ENCODE measurements around the gene OR2L3.

DNA sequence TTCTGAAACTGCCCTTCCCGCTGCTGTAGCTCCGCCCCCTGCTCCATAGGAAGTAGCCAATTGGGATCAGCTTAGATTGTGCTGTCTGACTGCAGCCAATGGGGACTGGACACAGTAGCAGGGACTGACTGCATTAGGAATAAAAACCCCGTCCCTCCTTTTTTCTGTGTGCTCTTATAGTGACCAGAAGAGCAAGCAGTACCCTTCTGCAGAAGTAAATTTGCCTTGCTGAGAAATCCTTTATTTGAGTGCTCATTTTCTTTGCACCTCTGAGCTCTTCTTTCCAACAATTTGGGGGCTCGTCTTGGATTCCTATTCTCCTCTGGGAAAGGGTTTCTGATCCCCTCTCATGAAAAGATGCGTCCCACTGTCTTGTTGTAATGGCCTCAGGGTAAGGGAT is 64.5 kb downstream of the OR2L3 start:
- TF ChIP-seq, protein P1, sequence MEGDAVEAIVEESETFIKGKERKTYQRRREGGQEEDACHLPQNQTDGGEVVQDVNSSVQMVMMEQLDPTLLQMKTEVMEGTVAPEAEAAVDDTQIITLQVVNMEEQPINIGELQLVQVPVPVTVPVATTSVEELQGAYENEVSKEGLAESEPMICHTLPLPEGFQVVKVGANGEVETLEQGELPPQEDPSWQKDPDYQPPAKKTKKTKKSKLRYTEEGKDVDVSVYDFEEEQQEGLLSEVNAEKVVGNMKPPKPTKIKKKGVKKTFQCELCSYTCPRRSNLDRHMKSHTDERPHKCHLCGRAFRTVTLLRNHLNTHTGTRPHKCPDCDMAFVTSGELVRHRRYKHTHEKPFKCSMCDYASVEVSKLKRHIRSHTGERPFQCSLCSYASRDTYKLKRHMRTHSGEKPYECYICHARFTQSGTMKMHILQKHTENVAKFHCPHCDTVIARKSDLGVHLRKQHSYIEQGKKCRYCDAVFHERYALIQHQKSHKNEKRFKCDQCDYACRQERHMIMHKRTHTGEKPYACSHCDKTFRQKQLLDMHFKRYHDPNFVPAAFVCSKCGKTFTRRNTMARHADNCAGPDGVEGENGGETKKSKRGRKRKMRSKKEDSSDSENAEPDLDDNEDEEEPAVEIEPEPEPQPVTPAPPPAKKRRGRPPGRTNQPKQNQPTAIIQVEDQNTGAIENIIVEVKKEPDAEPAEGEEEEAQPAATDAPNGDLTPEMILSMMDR (IDR thresholded peaks at IDR 0.05) = no peak
- TF ChIP-seq POLR2A (IDR thresholded peaks at IDR 0.05) = no peak

Data from Peyer's patch (tissue), 4 donors.